ENCODE measurements around the gene COA6.

DNA sequence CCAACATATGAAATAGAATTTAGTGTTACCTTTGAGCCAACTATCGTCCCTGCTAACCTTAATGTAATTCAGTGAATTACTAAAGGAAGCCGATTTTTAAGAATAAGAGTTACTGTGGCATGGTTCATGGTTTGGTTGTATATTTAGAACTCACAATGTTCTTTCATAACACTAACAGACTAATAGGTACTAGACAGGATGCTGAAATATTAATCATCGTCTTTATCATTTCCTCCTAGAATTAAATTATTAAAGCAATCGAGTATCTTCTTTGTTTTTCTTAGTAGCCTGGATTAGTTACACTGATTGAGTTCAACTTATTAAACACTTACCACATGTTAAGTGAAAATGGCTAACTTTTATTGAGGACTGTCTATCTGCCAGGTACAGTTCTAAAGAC lies 58.0 kb downstream of the COA6 start:
- TF ChIP-seq EP300 (IDR thresholded peaks at IDR 0.05; ENCODE audit: borderline replicate concordance in 1 of 2, low read depth in 2 of 2, low read length in 2 of 2) (no peak), POLR2AphosphoS5 (IDR thresholded peaks at IDR 0.05; ENCODE audit: low read depth, low read length) (no peak), SIRT6 (IDR thresholded peaks at IDR 0.05; ENCODE audit: low read length) (no peak), JUN (IDR thresholded peaks at IDR 0.05; ENCODE audit: low read depth, low read length) (no peak)
- TF ChIP-seq, protein P1, sequence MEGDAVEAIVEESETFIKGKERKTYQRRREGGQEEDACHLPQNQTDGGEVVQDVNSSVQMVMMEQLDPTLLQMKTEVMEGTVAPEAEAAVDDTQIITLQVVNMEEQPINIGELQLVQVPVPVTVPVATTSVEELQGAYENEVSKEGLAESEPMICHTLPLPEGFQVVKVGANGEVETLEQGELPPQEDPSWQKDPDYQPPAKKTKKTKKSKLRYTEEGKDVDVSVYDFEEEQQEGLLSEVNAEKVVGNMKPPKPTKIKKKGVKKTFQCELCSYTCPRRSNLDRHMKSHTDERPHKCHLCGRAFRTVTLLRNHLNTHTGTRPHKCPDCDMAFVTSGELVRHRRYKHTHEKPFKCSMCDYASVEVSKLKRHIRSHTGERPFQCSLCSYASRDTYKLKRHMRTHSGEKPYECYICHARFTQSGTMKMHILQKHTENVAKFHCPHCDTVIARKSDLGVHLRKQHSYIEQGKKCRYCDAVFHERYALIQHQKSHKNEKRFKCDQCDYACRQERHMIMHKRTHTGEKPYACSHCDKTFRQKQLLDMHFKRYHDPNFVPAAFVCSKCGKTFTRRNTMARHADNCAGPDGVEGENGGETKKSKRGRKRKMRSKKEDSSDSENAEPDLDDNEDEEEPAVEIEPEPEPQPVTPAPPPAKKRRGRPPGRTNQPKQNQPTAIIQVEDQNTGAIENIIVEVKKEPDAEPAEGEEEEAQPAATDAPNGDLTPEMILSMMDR (IDR thresholded peaks at IDR 0.05; ENCODE audit: control extremely low read depth in 1 of 3, insufficient read depth in 1 of 3, low read depth in 1 of 3, low read length in 3 of 3) = no peak

Data from H1 (cell line).